GM19351 (cell line): ENCODE results near the gene TUBGCP2.
"Not testable (repeated sequence)": the region's sequence is repeated elsewhere in the genome, so short reads cannot be mapped to it uniquely, and the experiment has no call there.

Experiments
- ATAC-seq: cut with Tn5 transposase; IDR thresholded peaks from one replicate; pipeline ENCODE4 v1.9.1; 2021; ENCODE audit warnings: mild to moderate bottlenecking, moderate library complexity; ENCODE audit not compliant: unreplicated experiment

TUBGCP2 gene

DNA sequence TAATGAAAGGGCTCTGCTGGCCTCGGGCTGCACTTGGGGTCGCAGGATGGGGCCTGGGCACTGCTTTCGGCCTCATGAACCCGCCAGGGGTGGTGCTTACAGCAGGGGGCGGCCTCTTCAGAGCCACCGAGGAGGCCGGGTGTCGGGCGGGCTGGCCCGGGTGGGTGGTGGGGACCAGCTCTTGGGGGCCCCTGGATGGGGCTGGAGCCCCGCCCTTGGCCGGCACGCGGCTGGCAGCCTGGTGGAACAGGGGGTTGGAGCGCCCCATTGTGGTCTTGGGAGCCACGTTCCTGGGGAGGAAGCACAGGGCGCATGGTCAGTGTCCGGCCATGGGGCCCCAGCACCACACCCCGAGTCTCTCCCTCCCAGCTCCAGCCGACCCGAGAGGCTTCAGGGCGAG lies 40.8 kb downstream of the TUBGCP2 start:
- ATAC-seq = no peak

DNA sequence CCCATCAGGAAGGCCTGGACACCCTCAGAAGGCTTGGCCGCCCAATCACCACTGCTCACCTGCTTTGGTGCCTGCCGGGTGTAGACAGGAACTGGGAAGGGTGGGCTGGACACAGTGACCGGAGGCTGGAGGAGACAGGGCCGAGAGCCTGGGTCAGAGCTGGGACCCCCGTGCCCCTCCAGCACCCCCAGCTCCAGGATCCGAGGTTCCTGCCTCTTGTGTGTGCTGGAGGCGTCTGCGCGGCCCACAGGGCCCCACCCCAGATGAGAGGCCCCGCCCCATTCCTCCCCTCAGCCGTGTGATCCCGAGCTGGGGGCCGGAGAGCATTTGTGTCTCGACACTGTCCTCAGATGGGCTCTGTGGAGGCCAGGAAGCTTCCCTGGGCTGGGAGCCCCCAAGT lies 41.4 kb downstream of the TUBGCP2 start:
- no peak for ATAC-seq

DNA sequence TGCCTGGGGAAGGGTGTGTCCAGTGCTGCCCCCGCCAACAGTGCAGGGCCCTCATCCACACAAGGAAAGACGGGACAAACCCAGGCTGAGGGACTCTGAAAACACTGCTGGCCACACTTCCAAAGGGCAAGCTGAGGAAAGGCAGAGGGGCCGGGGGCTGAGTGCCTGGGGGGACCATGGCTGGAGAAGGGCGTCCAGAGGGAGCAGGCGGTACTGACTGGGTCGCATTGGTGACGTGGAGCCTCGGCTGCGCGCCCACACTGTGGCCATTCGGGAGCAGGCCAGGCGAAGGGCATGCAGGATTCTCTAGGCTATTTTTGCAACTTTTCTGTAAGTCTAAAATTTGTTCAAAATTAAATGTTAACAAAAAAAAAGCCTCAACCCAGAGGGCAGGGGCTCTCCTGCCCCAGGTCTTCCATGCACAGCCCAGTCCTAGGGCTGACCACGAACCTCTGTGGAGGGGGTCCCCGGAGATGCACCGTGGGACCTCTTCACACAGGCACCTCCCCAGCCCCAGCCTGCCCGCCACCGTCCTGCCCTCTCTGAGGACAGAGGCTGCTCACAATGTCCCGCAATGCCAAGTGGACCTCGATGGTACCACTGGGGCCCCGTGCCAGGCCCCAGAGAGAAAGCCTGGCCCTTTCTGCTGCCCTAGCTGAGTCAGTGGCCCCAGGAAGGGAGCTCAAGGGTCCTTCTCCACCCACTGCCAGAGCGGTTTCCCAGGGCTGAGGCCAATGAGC lies 42.4 kb downstream of the TUBGCP2 start:
- ATAC-seq = no peak

DNA sequence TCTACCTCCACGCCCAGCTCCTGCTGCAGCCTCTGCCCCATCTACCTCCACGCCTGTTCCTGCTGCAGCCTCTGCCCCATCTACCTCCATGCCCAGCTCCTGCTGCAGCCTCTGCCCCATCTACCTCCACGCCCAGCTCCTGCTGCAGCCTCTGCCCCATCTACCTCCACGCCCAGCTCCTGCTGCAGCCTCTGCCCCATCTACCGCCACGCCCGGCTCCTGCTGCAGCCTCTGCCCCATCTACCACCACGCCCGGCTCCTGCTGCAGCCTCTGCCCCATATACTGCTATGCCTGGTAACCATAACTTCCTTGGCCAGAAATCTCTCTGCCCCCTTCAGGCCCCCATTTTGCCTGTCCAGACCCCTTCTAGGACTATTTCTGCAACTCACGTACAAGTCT lies 43.6 kb downstream of the TUBGCP2 start:
- ATAC-seq = not testable (repeated sequence)

DNA sequence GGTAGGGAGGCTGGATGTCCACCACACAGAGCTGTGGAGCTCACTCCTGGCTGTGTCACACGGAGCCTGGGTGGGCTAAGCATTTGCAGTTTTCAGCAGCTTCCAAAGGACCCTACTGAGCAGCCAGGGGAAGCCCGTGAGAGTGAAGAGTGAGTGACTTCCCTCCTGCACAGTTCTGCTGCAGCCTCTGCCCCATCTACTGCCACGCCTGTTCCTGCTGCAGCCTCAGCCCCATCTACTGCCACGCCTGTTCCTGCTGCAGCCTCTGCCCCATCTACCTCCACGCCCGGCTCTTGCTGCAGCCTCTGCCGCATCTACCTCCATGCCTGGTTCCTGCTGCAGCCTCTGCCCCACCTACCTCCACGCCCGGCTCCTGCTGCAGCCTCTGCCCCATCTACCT lies 44.2 kb downstream of the TUBGCP2 start:
- no peak for ATAC-seq

DNA sequence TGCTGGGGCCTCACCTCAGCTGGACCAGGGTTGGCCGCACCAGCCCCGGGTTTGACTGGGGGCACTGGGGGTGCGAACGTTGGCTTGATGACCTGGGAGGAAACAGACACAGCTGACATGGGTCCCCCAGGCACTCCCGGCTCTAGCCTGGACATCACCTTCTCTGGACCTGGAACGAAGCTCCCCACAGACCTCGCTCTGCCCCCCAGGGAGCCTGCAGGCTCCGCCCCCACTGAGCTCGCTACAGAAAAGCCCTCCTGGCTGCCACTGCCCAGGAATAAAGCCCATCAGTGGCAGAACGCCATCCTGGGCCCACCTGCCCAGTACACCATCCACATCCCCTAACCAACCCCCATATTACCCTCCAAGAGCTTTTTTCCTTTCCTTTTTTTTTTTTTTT lies 45.0 kb downstream of the TUBGCP2 start:
- no peak for ATAC-seq

DNA sequence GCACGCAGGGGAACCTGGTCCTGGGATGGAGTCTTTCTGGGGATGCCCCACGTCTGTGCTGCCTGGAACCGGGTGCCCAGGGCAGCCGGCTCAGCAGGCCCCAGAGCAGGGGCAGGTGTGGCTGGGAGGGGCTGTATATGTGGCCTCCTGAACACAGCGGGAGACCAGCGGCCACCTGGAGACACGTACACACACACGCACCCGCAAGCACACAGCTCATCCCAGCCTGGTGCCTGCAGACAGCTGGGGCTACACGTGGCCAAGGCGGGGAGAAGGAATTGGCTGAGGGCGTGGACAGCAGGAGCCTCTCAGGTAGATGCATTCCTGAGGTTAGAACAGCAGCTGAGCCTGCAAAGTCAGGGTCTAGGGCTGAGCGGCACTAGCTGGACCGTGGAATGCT lies 46.0 kb downstream of the TUBGCP2 start:
- no peak for ATAC-seq

DNA sequence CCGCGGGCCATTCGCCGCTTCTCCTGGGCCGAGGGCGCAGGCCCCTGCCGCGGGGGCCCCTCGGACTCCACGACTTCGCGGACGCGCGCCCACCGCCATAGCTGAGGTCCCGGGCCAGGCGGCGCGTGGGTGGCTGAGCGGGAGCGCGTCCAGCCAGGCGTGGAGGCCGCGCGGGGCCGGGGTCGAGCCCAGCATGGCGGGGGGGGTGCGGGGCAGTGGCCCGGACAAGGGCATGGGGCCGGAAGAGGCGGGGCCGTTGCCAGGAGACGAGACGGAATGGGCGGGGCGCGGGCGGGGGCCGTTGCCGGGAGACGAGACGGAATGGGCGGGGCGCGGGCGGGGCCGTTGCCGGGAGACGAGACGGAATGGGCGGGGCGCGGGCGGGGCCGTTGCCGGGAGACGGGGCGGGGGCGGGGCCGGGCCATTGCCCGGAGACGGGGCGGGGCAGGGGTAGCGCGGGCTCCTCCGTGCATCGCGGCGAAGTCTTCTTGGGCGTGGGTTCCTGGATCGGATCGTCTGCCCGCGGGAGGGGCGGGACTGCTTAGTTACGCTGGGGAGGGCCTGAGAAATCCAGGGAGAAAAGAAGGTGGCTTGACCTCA lies 46.8 kb downstream of the TUBGCP2 start:
- ATAC-seq = peak; percentile 52

DNA sequence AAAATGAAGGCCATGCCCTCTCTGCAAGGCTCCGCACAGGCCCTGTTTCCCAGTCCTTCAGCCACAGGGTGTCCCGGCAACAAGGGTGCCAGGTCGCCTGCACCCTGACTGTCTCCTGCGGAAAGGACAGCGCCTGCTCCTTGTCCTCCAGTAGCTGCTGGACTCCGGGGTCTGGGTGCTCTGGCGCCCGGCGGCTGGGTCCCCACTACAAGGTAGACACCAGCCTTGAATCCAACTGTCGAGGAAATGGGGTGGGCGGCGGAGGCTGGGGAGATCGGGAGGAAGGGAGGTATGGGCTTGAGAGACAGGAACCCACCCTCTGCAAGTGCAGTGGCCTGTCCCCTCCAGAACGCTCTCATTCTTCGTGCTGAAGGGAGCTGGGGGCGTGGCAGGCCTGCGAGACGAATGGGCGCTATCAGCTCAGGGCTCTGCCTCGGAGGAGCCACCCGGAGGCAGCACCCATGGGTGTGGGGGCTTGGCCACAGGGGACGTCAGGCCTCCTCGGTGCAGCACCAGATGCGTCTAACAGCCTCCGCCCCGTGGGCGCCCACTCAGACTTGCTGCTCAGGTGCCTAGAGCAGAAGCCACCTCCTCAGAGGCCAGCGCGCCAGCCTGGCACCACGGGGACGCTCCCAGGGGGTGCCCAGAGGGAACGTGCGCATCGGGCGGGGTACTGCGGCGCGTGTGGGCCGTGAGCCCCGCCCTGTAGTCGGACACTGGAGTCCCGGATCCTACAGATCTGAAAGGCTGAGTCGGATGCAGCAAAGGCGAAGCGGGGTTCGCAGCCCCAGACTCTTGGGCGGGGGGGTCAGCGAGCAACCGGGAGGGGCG lies 47.6 kb downstream of the TUBGCP2 start:
- peak; percentile 54 for ATAC-seq

DNA sequence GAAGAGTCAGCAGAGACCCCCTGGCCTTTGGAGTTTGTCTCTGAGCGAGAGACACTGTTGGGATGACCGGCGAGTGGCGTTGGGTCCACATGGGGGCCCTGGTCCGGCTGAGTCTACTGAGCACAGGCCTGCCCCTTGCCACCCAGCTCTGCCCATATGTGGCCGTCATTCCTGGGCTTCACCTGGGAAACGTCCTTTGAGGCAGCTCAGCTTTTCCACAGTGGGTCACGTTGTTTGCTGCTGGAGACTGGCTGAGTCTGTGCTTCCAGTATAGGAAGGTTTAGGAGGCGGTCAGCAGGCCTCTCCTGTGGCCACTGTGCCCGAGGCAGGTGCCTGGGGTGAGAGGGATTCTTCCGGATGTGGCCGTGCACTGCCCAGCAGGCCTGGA lies 49.1 kb downstream of the TUBGCP2 start:
- no peak for ATAC-seq

DNA sequence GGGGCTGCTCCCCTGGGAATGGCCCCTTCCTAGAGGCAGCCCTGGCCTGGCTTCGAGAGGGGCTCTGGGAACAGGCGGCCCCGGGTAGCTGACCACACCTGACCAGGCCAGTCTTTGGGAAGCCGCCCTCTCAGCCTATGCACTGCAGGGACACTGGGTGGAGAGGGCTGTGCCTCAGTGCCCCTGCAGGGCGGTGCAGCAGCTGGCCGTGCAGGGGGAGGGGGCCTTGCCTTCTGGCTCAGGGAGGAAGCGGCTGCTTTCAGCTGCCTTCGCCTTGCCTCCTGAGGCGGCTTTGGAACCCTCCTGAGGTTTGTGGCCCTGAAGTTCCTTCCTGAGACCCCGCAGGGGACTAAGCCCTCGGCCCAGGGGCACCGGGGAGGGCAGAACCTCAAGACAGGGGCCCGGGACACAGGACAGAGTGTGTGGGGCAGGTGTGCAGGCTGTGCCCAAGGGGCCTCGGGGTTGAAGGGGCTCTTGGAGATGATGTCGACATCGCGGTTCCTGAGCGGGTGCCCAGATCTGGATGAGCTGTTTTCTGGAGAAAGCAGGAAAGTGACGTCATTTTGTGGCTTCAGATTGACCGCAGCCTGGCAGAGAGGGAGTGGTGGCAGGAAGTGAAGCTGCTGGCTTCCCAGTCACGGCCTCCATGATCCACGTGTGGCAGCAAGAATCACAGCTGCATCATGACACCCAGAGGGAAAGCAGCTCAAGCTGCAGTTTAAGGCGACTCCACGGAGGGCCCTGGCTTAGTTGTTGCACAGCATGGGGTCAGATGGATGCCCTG lies 49.7 kb downstream of the TUBGCP2 start:
- no peak for ATAC-seq

DNA sequence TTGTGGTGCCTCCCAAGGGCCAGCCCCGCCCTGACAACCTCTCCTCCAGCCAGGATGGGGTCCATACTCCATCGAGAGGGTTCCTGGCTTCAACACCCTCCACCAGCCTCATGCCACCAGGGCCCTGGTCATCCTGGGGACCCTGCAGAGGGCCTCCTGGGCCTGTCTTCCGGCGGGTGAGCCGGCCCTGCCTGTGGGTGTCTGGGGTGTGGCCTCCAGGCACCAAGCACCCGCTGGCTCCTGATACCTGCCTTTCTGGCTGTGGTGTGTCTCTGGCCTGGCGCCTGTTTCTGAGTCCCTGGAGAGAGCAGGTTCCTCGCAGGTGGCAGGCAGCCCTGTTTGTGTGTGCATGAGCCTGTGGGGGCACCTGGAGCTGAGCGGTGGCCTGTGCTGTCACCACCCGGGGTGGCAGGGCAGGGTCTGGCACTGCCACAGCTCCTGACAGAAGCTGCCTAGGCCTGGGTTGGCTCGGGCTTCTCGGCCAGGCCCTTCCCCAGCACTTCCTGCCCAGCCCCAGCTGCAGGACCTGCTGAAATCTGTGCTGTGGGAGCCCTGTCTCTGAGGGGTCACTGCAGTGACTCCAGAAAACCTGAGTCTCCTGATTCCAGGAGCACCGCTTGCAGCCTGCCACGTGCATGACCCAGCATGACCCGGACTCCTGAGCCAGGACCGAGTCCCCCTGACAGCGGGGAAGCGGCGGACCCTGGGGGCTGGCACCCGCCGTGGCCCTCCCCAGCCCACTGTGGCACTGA lies 50.4 kb downstream of the TUBGCP2 start:
- ATAC-seq = no peak

DNA sequence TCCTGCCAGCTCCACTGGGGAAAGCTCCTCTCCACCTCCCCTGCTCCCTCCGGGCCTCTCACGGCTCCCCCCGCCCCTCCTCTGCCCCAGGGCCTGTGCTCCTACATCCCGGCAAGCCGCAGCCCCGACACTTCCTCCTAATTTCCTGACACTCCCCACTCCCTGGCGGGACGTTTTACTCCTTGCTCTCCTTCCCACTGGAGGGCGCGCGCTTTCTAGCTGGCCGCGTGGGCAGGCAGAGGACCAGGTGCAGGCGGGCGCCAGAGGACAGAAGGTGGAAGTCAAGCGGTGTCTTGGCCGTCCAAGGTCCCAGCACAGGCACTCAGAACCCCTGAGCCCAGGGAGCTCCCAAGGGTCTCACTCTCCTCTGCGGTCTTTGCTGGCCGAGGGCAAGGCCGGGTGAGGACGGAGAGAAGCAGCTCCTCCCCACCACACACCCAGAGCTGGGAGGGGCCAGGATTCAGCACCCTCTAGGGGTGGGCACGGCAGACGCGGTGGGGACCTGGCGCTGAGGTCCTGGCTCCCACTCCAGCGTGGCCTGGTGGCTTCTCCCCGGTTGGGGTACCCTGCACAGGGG lies 51.1 kb downstream of the TUBGCP2 start:
- no peak for ATAC-seq

DNA sequence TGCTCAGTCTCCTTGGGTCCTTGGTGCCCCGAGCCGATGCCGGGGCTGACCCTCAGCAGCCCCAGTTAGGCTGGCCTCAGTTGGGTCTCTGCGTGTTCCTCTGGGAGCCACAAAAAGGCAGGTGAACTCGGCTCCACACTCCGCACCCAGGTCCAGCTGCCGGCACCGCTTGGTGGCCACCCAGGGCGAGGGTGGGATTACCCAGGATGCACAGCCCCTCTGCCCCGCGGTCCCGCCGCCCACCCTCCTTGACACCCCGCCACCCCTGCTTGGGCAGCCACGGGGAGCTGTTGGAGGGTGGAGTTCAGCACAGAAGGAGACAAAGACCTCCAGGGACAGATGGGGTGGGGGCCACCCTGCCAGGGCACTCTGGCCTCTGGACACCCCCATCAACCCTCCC lies 53.3 kb downstream of the TUBGCP2 start:
- ATAC-seq = no peak

DNA sequence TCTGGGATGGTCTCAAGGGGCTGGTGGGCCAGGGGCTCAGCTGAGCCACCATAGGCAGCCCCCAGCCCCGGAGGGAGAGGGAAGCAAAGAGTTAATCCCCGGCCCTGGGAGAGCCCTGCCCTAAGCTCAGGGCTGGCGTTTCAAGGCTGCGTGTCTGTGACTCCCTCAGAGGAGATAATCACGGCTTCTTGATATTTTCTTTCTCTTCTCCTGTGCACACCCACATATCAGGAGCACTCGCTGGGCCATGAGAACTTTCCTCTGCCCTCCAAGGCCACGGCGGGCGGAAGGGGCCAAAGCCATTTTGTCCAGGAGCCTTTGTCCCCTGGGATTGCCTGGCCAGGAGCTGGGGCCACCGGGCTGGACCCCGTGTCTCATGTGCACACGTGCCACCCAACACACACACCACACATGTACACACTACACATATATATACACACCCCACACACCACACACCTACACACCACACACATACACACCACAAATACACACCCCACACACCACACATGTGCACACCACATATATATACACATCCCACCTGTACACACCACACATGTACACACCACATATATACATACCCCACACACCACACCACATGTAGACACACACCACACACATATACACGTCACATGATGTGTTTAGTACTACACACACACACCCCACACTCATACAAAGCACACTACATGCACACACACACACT lies 54.1 kb downstream of the TUBGCP2 start:
- no peak for ATAC-seq

DNA sequence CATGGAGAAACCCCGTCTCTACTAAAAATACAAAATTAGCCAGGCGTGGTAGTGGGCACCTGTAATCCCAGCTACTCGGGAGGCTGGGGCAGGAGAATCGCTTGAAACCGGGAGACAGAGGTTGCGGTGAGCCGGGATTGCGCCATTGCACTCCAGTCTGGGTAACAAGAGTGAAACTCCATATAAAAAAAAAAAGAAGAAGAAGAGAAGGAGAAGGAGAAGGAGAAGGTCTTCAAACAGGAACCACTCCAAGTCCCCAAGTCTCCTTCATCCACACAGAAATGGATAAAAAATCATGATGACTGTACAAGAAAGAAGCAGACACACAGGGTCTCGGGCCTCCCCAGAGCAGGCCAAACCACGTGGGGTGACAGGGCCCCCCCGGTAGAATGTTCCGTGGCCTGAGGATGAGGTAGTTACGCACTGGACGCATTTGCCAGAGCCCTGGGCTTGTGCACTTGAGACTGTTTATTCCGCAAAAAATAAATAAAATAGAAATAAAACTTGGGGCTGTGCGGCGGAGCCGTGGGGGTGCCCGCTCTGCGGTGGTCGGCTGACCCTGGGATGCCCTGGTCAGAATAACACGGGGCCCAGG lies 55.2 kb downstream of the TUBGCP2 start:
- ATAC-seq = no peak

DNA sequence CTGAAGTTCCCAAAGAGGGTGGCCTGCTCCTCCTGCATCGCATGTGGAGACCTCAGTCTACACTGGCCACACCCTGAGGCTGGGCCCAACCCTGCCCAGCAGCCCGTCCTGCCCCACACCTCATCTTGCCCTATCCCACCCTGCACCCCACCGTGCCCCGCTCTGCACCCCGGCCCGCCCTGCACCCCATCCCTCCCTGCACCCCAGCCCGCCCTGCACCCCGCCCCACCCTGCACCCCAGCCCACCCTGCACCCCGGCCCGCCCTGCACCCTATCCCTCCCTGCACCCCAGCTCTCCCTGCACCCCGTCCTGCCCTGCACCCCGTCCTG lies 56.5 kb downstream of the TUBGCP2 start:
- no peak for ATAC-seq

DNA sequence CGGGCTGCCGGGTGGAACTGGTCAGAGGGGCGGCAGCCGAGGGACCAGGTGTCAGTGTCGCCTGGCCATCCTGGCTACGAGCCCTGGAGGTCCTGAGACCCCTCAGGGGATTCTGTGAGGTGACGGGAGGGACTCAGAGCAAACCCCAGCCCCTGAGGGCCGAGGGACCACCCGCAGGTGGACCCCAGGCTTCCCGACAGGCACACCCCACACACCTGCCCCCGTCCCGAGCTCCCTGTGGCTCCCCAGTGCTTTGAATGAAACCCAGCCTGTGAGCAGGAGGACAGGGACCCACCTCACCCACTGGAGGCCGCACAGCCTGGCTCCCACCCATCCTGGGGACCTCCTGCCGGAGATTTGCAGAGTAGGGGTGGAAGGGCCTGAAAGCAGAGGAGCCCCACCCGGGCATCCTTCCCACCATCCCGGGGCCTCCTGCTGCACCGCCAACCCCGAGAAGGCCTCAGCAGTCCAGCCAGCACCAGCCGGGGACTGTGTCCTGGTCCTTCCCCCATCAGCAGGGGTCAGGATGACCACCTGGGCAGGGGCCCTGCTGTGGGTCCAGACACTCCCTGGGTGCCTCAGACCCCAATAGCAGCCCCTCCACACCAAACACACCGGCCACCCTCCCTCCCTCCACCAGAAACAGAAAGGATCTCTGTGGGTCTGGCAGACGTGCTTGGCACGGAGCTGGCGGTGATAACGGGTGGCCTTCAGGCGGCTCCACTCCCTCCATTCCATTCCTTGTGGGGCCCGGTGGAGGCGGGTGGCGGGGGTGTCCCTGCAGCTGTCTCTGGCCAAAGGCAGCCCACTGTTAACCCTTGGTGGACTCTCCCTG lies 57.1 kb downstream of the TUBGCP2 start:
- ATAC-seq = no peak
